Measurements from ENCODE around the gene CLIP4.

CLIP4 gene

DNA sequence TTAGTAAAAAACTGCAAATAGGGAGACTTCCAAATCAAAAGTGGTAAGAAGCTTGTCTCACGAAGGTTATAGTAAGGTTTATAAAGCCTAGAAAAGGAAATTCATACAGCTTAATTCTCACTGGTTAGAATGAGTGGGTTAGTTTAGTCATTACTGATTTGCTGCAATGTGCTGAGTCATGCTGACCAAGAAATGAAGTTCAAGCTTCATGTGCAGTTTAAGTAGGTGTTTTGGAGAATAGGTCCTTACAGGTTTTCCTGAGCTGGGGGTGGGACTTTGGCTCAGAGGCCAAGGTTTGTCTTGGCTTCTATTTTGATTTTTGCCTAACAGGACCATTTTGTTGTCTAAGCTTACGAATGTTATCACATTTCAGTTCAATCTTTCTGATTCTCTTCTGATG lies 15.1 kb downstream of the CLIP4 start:
- peaks cover 5% of the 10 kb centered on the region for H3K36me3 Mint-ChIP-seq (ENCODE audit: low read depth)
- H3K4me1 Mint-ChIP-seq, result peaks cover 4% of the 10 kb centered on the region
- H3K27ac Mint-ChIP-seq, result no peak overlapping the region
- peaks cover 6% of the 10 kb centered on the region for H3K9me3 Mint-ChIP-seq
- no peak for DNase-seq
- no peak for TF ChIP-seq CTCF (IDR thresholded peaks at IDR 0.05)
- no peak overlapping the region for H3K4me3 Mint-ChIP-seq
- peaks cover 4% of the 10 kb centered on the region for H3K27me3 Mint-ChIP-seq (ENCODE audit: low read depth, poor library complexity)

GRCh38 chr2:29134933-29135332 lies 19.7 kb downstream of the CLIP4 start:
- Mint-ChIP-seq H3K4me3 (no peak overlapping the region), H3K27me3 (ENCODE audit: low read depth, poor library complexity) (no peaks in the 10 kb centered on the region), H3K9me3 (peaks cover 21% of the 10 kb centered on the region), H3K27ac (no peak overlapping the region), H3K36me3 (ENCODE audit: low read depth) (peaks cover 22% of the 10 kb centered on the region), H3K4me1 (peaks cover 1% of the 10 kb centered on the region)
- TF ChIP-seq CTCF (IDR thresholded peaks at IDR 0.05), result no peak
- no peak for DNase-seq

DNA sequence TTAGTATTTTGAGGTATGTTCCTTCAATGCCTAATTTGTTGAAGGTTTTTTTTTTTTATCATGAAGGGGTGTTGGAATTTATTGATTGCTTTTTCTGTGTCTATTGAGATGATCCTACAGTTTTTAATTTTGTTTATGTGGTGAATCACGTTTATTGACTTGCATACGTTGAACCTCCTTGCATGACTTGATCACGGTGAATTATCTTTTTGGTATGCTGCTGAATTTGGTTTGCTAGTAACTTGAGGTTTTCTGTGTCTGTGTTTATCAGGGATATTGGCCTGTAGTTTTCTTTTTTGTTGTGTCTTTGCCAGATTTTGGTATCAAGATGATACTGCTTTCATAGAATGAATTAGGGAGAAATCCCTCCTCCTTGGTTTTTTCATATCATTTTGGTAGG lies 23.9 kb downstream of the CLIP4 start:
- TF ChIP-seq CTCF (IDR thresholded peaks at IDR 0.05), result no peak
- Mint-ChIP-seq H3K36me3 (ENCODE audit: low read depth) (peaks cover 27% of the 10 kb centered on the region), H3K27ac (no peak overlapping the region), H3K27me3 (ENCODE audit: low read depth, poor library complexity) (peaks cover 9% of the 10 kb centered on the region), H3K4me3 (no peak overlapping the region), H3K9me3 (peaks cover 26% of the 10 kb centered on the region), H3K4me1 (no peaks in the 10 kb centered on the region)
- DNase-seq, result no peak

DNA sequence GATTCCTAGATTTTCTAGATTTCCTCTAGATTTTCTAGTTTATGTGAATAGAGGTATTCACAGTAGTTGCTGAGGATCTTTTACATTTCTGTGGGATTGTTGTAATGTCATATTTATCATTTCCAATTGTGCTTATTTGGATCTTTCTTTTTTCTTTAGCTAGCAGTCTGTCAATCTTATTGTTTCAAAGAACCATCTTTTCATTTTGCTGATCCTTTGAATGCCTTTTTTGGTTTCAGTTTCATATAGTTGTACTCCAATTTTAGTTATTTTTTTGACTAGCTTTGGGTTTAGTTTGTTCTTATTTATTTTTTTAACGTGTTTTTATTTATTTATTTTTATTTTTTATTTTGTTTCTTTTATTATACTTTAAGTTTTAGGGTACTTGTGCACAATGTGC lies 24.5 kb downstream of the CLIP4 start:
- Mint-ChIP-seq H3K27me3 (ENCODE audit: low read depth, poor library complexity) (peaks cover 9% of the 10 kb centered on the region), H3K4me3 (no peak overlapping the region), H3K4me1 (no peaks in the 10 kb centered on the region), H3K27ac (no peak overlapping the region), H3K9me3 (peaks cover 26% of the 10 kb centered on the region), H3K36me3 (ENCODE audit: low read depth) (peaks cover 27% of the 10 kb centered on the region)
- no peak for TF ChIP-seq CTCF (IDR thresholded peaks at IDR 0.05)
- DNase-seq, result no peak

- no peak overlapping the region for H3K4me3 Mint-ChIP-seq
- H3K4me1 Mint-ChIP-seq, result no peaks in the 10 kb centered on the region
- H3K27ac Mint-ChIP-seq, result no peak overlapping the region
- peaks cover 14% of the 10 kb centered on the region for H3K27me3 Mint-ChIP-seq (ENCODE audit: low read depth, poor library complexity)
- peaks cover 17% of the 10 kb centered on the region for H3K9me3 Mint-ChIP-seq
- H3K36me3 Mint-ChIP-seq (ENCODE audit: low read depth), result peaks cover 13% of the 10 kb centered on the region
- TF ChIP-seq CTCF (IDR thresholded peaks at IDR 0.05), result no peak
- no peak for DNase-seq
These were observed 28.4 kb downstream of the CLIP4 start for GRCh38 chr2:29143657-29144056.

DNA sequence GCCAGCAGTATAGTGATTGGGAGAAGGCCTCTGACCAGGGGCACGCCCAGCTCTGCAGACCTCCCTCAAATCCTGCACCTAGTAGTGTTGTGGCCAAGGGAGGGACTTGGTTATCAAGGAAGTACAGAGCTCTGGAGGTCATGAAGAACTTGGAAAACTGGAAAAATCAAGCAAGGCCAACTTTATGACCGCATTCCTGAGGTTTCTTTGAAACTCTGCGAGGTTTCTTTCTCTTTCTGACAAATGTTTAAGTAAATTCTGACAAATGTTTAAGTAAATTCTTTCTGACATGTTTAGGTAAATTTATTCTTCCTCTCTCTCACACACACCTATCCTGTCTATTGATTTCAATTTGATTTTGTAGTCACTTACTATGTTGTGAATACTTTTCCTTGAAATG lies 31.0 kb downstream of the CLIP4 start:
- no peak for DNase-seq
- H3K27me3 Mint-ChIP-seq (ENCODE audit: low read depth, poor library complexity), result peaks cover 16% of the 10 kb centered on the region
- H3K36me3 Mint-ChIP-seq (ENCODE audit: low read depth), result peaks cover 5% of the 10 kb centered on the region
- no peaks in the 10 kb centered on the region for H3K9me3 Mint-ChIP-seq
- no peak for TF ChIP-seq CTCF (IDR thresholded peaks at IDR 0.05)
- no peak overlapping the region for H3K4me3 Mint-ChIP-seq
- no peak overlapping the region for H3K27ac Mint-ChIP-seq
- no peaks in the 10 kb centered on the region for H3K4me1 Mint-ChIP-seq

Data from nephron progenitor cell (in vitro differentiated cells).